GM11168 (cell line): ENCODE data around the gene SPEN.

Experiments used
- in situ Hi-C: fragments of 300-500 bp; cut with MboI; formaldehyde crosslinking; loops from one replicate; pipeline ENCODE4 v1.12.0; 2022; ENCODE audit warnings: low sequenced_read_pairs; ENCODE audit not compliant: unreplicated experiment

SPEN gene

GRCh38 chr1:15944308-15945010 is 97.0 kb downstream of the SPEN start:
- in situ Hi-C loops = no loop called here

- in situ Hi-C loops = no loop called here
Measured at GRCh38 chr1:15945011-15945831, 97.7 kb downstream of the SPEN start.

- in situ Hi-C loops = no loop called here
Measured at GRCh38 chr1:15945832-15946448, 98.4 kb downstream of the SPEN start.

GRCh38 chr1:15946571-15947381 is 99.3 kb downstream of the SPEN start:
- in situ Hi-C loops = no loop called here

- in situ Hi-C loops = no loop called here
Measured at GRCh38 chr1:15947382-15948090, 100.0 kb downstream of the SPEN start.

GRCh38 chr1:15948091-15948591 is 100.6 kb downstream of the SPEN start:
- in situ Hi-C loops = no loop called here

GRCh38 chr1:15948595-15949452 is 101.3 kb downstream of the SPEN start:
- in situ Hi-C loops = no loop called here

GRCh38 chr1:15949453-15950245 is 102.1 kb downstream of the SPEN start:
- in situ Hi-C loops = no loop called here

GRCh38 chr1:15950302-15950701 is 102.8 kb downstream of the SPEN start:
- in situ Hi-C loops = no loop called here

- in situ Hi-C loops = no loop called here
Measured at GRCh38 chr1:15950763-15951295, 103.3 kb downstream of the SPEN start.

- in situ Hi-C loops = no loop called here
Measured at GRCh38 chr1:15951341-15952153, 104.0 kb downstream of the SPEN start.

- in situ Hi-C loops = no loop called here
Measured at GRCh38 chr1:15952317-15953258, 105.1 kb downstream of the SPEN start.

- in situ Hi-C loops = no loop called here
Measured at GRCh38 chr1:15953294-15953771, 105.8 kb downstream of the SPEN start.

GRCh38 chr1:15953791-15954241 is 106.3 kb downstream of the SPEN start:
- in situ Hi-C loops = no loop called here

- in situ Hi-C loops = no loop called here
Measured at GRCh38 chr1:15954316-15954715, 106.8 kb downstream of the SPEN start.

- in situ Hi-C loops = no loop called here
Measured at GRCh38 chr1:15955552-15955951, 108.0 kb downstream of the SPEN start.
